ENCODE data around the gene ADNP2.

The ADNP2 gene, protein sequence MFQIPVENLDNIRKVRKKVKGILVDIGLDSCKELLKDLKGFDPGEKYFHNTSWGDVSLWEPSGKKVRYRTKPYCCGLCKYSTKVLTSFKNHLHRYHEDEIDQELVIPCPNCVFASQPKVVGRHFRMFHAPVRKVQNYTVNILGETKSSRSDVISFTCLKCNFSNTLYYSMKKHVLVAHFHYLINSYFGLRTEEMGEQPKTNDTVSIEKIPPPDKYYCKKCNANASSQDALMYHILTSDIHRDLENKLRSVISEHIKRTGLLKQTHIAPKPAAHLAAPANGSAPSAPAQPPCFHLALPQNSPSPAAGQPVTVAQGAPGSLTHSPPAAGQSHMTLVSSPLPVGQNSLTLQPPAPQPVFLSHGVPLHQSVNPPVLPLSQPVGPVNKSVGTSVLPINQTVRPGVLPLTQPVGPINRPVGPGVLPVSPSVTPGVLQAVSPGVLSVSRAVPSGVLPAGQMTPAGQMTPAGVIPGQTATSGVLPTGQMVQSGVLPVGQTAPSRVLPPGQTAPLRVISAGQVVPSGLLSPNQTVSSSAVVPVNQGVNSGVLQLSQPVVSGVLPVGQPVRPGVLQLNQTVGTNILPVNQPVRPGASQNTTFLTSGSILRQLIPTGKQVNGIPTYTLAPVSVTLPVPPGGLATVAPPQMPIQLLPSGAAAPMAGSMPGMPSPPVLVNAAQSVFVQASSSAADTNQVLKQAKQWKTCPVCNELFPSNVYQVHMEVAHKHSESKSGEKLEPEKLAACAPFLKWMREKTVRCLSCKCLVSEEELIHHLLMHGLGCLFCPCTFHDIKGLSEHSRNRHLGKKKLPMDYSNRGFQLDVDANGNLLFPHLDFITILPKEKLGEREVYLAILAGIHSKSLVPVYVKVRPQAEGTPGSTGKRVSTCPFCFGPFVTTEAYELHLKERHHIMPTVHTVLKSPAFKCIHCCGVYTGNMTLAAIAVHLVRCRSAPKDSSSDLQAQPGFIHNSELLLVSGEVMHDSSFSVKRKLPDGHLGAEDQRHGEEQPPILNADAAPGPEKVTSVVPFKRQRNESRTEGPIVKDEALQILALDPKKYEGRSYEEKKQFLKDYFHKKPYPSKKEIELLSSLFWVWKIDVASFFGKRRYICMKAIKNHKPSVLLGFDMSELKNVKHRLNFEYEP

DNA sequence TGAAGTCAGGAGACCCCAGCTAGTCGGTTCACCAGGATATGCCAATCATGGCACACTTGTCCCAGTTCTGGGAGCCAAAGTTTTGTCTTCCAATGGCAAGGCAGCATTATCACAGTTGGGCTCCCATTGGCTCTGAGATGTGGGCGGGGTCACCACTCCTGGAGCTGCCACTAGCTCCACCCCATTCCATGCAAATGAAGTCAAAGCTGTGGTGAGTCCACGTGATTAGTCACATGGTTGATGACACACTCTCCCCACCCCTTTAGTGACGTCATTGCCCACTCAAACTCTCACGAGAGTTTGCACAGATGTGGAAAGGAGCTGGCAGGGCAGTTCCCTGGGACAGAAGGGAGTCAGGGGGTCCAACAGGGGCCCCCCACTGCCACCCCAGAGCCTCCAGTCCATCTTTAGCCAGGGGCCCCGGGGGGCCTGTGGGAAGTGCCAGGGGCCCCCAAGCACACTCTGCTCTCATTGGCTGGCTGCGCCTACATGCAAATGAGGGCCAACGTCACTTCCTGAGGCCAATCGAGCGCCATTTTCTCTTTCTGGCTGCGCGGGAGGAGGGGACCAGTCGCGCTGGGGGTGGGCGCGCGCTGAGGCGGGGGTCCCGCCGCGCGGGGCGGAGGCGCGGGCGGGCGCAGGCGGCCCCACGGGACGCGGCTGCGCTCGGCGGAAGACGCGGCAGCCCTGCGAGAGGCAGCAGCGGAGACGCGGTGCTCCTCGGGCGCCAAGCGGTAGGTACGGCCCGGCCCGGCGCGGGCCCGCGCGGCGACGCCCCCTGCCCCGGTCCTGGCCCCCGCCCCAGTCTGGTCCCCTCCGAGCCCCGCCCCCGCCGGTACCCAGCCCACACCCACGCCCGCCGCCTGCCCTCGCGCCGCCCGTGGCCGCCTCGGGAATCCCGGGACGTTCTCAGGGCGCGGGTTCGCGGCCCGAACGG lies at the start of gene ADNP2:
ADNP2 (plus strand) TSS at position 524 of the 937 bp plus-strand sequence. CDS start 8,281 bp downstream, outside the sequence.
- no peak within 1 kb of the TSS for H3K27ac ChIP-seq (ENCODE audit: low read length)
- no peaks in the 10 kb centered on the region for H3K9me3 ChIP-seq (ENCODE audit: insufficient read depth, low read depth, low read length)
- peak within 1 kb of the TSS; percentile 92 for H3K4me3 ChIP-seq (ENCODE audit: low read length)
- H3K36me3 ChIP-seq (ENCODE audit: insufficient read depth, low read depth, low read length): peaks cover 13% of the 10 kb centered on the region
- H3K27me3 ChIP-seq (ENCODE audit: insufficient read depth, low read length): no peaks in the 10 kb centered on the region
- peak within 1 kb of the TSS; percentile 81 for H3K9ac ChIP-seq (ENCODE audit: low read depth, low read length)
- peaks cover 37% of the 10 kb centered on the region for H3K4me1 ChIP-seq (ENCODE audit: insufficient read depth, low read length)

DNA sequence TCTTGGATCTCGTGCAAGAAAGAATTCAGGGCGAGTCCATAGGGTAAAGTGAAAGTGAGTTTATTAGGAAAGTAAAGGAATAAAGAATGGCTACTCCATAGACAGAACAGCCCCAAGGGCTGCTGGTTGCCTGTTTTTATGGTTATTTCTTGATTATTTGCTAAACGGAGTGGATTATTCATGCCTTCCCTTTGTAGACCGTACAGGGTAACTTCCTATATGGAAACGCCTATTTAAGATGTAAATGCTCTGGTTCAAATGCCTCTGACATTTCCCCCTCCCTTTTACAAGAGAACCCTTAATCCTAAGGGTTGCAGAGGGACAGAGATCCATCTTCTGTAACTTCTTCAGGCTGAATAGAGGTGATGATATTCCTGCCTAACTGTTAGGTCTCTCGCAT lies 49.1 kb upstream of the ADNP2 start:
- Histone ChIP-seq H3K36me3 (ENCODE audit: insufficient read depth, low read depth, low read length) (no peaks in the 10 kb centered on the region), H3K9ac (ENCODE audit: low read depth, low read length) (no peak overlapping the region), H3K4me3 (ENCODE audit: low read length) (no peak overlapping the region), H3K4me1 (ENCODE audit: insufficient read depth, low read length) (no peaks in the 10 kb centered on the region), H3K27ac (ENCODE audit: low read length) (no peak overlapping the region), H3K9me3 (ENCODE audit: insufficient read depth, low read depth, low read length) (peaks cover 62% of the 10 kb centered on the region), H3K27me3 (ENCODE audit: insufficient read depth, low read length) (no peaks in the 10 kb centered on the region)

DNA sequence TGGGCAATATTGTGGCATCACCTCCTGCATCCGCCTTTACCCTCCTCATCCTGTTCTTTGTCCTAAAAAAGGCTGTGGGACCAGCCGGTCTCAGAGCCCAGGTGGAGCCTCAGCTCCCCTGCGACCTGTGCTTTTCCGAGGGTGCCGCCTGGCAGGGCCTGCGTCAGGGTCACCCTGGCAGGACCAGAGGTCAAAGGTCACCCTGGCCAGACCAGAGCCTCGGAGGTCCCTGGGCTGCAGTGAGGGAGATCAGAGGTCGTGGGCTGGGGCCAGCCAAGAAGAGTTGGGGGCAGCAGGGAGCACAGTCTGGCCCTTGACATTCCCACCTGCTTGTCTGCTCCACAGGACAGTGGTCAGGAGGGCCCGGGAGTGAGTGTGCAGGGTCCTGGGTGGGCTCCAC lies 43.4 kb upstream of the ADNP2 start:
- Histone ChIP-seq H3K27me3 (ENCODE audit: insufficient read depth, low read length) (no peaks in the 10 kb centered on the region), H3K36me3 (ENCODE audit: insufficient read depth, low read depth, low read length) (no peaks in the 10 kb centered on the region), H3K4me3 (ENCODE audit: low read length) (no peak overlapping the region), H3K4me1 (ENCODE audit: insufficient read depth, low read length) (no peaks in the 10 kb centered on the region), H3K9me3 (ENCODE audit: insufficient read depth, low read depth, low read length) (peaks cover 25% of the 10 kb centered on the region), H3K9ac (ENCODE audit: low read depth, low read length) (no peak overlapping the region), H3K27ac (ENCODE audit: low read length) (no peak overlapping the region)

DNA sequence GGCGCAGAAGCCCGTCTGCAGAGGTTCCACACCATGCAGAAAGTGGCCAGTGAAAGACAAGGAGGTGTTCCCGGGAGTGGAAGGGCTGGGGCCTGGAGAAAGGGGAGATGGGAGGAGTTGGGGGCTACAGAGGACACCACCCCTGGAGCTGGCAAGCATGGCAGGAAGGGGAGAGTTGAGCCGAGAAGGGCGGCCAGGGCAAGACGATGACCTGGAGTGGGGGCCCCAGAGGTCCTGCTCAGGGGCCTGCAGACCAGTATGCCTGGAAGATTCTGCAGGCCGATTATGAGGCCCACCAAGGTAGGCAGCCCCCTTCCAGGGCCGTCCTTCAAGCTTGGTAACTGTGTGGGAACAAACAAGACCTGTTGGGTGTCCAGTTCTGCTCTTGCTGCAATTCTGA lies 41.7 kb upstream of the ADNP2 start:
- Histone ChIP-seq H3K27ac (ENCODE audit: low read length) (no peak overlapping the region), H3K9me3 (ENCODE audit: insufficient read depth, low read depth, low read length) (peaks cover 15% of the 10 kb centered on the region), H3K4me3 (ENCODE audit: low read length) (no peak overlapping the region), H3K9ac (ENCODE audit: low read depth, low read length) (no peak overlapping the region), H3K4me1 (ENCODE audit: insufficient read depth, low read length) (no peaks in the 10 kb centered on the region), H3K27me3 (ENCODE audit: insufficient read depth, low read length) (no peaks in the 10 kb centered on the region), H3K36me3 (ENCODE audit: insufficient read depth, low read depth, low read length) (no peaks in the 10 kb centered on the region)

DNA sequence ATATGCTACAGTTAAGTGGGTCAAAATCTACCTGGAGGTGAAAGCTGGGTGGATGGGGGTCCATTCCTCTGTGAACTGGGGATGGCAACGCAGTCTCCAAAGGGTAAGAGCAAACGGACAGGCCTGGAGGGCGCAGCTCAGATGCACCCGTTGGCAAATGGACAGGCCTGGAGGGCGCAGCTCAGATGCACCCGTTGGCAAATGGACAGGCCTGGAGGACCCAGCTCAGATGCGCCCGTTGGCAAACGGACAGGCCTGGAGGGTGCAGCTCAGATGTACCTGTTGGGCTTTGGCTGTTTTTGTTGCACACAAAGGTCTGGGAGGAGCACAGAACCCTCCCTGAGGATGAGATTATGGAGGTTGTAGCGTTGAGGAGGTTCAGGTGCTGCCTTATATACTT lies 41.2 kb upstream of the ADNP2 start:
- Histone ChIP-seq H3K4me1 (ENCODE audit: insufficient read depth, low read length) (no peaks in the 10 kb centered on the region), H3K9ac (ENCODE audit: low read depth, low read length) (no peak overlapping the region), H3K9me3 (ENCODE audit: insufficient read depth, low read depth, low read length) (peaks cover 10% of the 10 kb centered on the region; the same call in 1 of the 2 replicates), H3K36me3 (ENCODE audit: insufficient read depth, low read depth, low read length) (no peaks in the 10 kb centered on the region), H3K27ac (ENCODE audit: low read length) (no peak overlapping the region), H3K4me3 (ENCODE audit: low read length) (no peak overlapping the region), H3K27me3 (ENCODE audit: insufficient read depth, low read length) (no peaks in the 10 kb centered on the region)

DNA sequence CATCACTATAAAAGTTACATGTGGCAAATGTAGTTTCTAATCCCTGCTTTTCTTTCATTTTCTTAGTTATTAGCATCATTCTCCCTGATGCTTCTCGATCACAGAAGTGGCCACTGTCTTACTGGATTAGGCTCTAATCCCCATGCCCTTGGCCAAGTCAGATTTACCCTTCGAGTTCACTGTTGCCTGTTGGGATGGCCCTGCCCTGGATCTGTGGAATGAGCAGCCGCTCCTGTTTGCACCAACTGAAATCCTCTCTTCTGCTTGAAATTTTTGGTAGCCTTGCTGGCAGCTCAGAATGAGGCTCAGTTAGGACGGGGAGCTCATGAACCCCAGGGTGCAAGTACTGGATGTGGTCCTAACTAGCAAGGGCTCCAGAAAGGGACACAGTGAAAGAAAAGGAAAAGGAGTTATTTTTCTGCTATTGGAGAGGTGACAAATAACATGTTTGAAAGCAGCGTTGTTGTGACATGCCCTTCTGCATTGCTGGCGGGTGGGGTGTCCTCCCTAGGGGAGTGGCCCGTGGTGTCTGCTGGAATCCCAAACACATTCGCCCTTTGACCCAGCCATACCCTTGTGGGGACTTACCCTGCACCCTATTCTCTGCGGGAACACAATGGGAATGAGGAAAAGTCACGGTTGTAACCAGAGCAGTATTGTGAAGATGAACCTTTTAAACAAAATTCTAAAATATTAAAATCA lies 40.3 kb upstream of the ADNP2 start:
- Histone ChIP-seq H3K4me3 (ENCODE audit: low read length) (no peak overlapping the region), H3K9me3 (ENCODE audit: insufficient read depth, low read depth, low read length) (peaks cover 7% of the 10 kb centered on the region; the same call in 1 of the 2 replicates), H3K27me3 (ENCODE audit: insufficient read depth, low read length) (no peaks in the 10 kb centered on the region), H3K36me3 (ENCODE audit: insufficient read depth, low read depth, low read length) (no peaks in the 10 kb centered on the region), H3K27ac (ENCODE audit: low read length) (no peak overlapping the region), H3K9ac (ENCODE audit: low read depth, low read length) (no peak overlapping the region), H3K4me1 (ENCODE audit: insufficient read depth, low read length) (no peaks in the 10 kb centered on the region)

DNA sequence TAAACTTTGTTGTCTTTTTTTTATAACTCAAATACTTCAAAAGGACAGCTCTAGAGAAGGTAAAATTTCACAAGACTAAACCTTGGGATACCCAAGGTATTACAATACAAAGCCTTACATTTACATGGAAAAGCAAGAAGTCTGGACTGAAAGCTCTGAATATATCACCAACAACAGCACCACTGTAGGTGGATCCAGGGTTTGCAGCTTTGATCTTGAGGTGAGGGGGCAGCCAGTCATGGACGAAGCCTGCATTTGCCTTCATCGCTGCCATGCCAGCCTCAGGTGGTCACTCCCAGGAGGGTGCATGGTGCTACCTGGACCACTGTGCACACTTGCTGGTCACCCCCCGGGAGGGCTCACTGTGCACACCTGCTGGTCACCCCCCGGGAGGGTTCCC lies 38.2 kb upstream of the ADNP2 start:
- H3K9ac ChIP-seq (ENCODE audit: low read depth, low read length): no peak overlapping the region
- H3K27me3 ChIP-seq (ENCODE audit: insufficient read depth, low read length): no peaks in the 10 kb centered on the region
- no peaks in the 10 kb centered on the region for H3K4me1 ChIP-seq (ENCODE audit: insufficient read depth, low read length)
- no peaks in the 10 kb centered on the region for H3K9me3 ChIP-seq (ENCODE audit: insufficient read depth, low read depth, low read length)
- no peaks in the 10 kb centered on the region for H3K36me3 ChIP-seq (ENCODE audit: insufficient read depth, low read depth, low read length)
- H3K27ac ChIP-seq (ENCODE audit: low read length): no peak overlapping the region
- no peak overlapping the region for H3K4me3 ChIP-seq (ENCODE audit: low read length)

DNA sequence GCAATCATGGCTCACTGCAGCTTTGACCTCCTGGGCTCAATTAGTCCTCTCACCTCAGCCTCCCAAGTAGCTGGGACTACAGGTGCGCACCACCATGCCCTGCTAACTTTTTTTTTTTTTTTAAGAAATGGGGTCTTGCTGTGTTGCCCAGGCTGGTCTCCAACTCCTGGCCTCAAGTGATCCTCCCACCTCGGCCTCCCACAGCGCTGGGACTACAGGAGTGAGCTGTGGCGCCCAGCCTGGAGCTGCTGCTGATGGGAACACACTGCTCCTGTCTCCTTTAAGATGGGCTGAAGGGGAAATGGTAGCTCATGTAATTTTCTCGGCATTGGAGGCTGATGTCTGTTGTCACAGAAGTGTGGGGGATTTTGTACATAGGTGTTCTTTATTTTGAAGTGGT lies 34.9 kb upstream of the ADNP2 start:
- Histone ChIP-seq H3K27me3 (ENCODE audit: insufficient read depth, low read length) (no peaks in the 10 kb centered on the region), H3K36me3 (ENCODE audit: insufficient read depth, low read depth, low read length) (no peaks in the 10 kb centered on the region), H3K9ac (ENCODE audit: low read depth, low read length) (no peak overlapping the region), H3K4me3 (ENCODE audit: low read length) (no peak overlapping the region), H3K4me1 (ENCODE audit: insufficient read depth, low read length) (no peaks in the 10 kb centered on the region), H3K9me3 (ENCODE audit: insufficient read depth, low read depth, low read length) (no peaks in the 10 kb centered on the region), H3K27ac (ENCODE audit: low read length) (no peak overlapping the region)

DNA sequence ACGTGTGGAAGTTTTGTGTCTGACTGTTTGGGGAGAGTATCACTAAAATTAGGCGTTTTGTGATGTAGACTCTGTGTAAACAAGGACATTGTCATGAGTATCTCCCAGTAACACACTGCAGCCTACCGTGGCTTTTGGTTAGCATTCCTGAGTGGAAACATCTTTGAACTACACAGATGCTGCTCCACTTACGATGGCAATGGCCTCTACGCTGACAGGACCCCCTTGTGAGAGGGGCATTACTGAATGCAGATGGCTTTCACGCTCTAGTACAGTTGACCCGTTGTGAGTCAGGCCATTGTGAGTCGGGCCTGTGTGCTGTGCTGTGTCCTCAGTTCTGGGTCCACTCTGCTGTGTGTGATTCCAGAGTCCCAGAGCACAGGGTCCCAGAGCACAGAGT lies 34.4 kb upstream of the ADNP2 start:
- Histone ChIP-seq H3K4me3 (ENCODE audit: low read length) (no peak overlapping the region), H3K27ac (ENCODE audit: low read length) (no peak overlapping the region), H3K9ac (ENCODE audit: low read depth, low read length) (no peak overlapping the region)

DNA sequence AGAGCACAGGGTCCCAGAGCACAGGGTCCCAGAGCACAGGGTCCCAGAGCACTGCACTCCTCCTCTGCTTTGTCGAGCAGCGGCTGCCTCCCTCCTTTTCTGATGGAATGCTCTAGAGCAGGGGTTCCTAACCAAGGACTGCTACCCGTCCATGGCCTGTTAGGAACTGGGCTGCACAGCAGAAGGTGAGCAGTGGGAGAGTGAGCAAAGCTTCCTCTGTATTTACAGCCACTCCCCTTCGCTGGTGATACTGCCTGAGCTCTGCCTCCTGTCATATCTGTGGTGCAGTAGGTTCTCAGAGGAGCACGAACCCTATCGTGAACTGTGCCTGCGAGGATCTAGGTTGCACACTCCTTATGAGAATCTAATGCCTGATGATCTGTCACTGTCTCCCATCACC lies 33.1 kb upstream of the ADNP2 start:
- Histone ChIP-seq H3K9me3 (ENCODE audit: insufficient read depth, low read depth, low read length) (no peaks in the 10 kb centered on the region), H3K9ac (ENCODE audit: low read depth, low read length) (no peak overlapping the region), H3K4me3 (ENCODE audit: low read length) (no peak overlapping the region), H3K27me3 (ENCODE audit: insufficient read depth, low read length) (no peaks in the 10 kb centered on the region), H3K27ac (ENCODE audit: low read length) (no peak overlapping the region), H3K36me3 (ENCODE audit: insufficient read depth, low read depth, low read length) (no peaks in the 10 kb centered on the region), H3K4me1 (ENCODE audit: insufficient read depth, low read length) (no peaks in the 10 kb centered on the region)

More for the DNA sequence above, 34.4 kb upstream of the ADNP2 start:
- Histone ChIP-seq H3K9me3 (ENCODE audit: insufficient read depth, low read depth, low read length) (no peaks in the 10 kb centered on the region), H3K4me1 (ENCODE audit: insufficient read depth, low read length) (no peaks in the 10 kb centered on the region), H3K27me3 (ENCODE audit: insufficient read depth, low read length) (no peaks in the 10 kb centered on the region), H3K36me3 (ENCODE audit: insufficient read depth, low read depth, low read length) (no peaks in the 10 kb centered on the region)

Measured in iPS-20b (cell line).